ENCODE results near the gene RPL32. TPM values are rescaled to one million over a fixed set of nuclear protein-coding genes. Genes with fewer than 3 reads are reported as not detected.

Gene RPL32
- total and polyA plus RNA-seq, 2 donors (not counting 3 experiments of a cell fraction or from before 2014, with no cell fraction given) = 1,075 to 1,588 TPM

- dilution Hi-C loops (cut with MboI; ENCODE audit: extremely low pct_ligation_motif_present, low sequenced_read_pairs) (no loop called here), intact Hi-C loops (cut with micrococcal nuclease) (no loop called here)
- ChIA-PET POLR2A (no interaction called here), CTCF (interaction anchor here (1.8 to 7.3 kb wide), 3 partner anchors 9 to 98 kb away, joined by 6 to 80 read pairs (median 9); no protein-coding TSS in a partner anchor)
- Histone ChIP-seq H3K36me3 (ENCODE audit: control insufficient read depth in 2 of 2, extremely low read depth in 1 of 2, insufficient read depth in 2 of 2, low read length in 2 of 2) (no peaks in the 10 kb centered on the region), H3K79me2 (ENCODE audit: control insufficient read depth, insufficient read depth, low read length) (no peaks in the 10 kb centered on the region), H3K4me2 (ENCODE audit: insufficient read depth, low read length) (no peak overlapping the region), H3K27me3 (ENCODE audit: control insufficient read depth in 2 of 2, insufficient read depth in 2 of 2, low read length in 2 of 2) (peaks cover 9 to 16% of the 10 kb centered on the region in 2 experiments), H3K9me3 (replicated peaks; ENCODE audit: control insufficient read depth, insufficient read depth, low read length) (no peaks in the 10 kb centered on the region), H3K9me1 (replicated peaks; ENCODE audit: control insufficient read depth, extremely low read depth, insufficient read depth, low read length) (no peaks in the 10 kb centered on the region), H4K20me1 (replicated peaks; ENCODE audit: control insufficient read depth, extremely low read depth, insufficient read depth, low read length) (no peaks in the 10 kb centered on the region), H3K9ac (replicated peaks; ENCODE audit: extremely low read depth, insufficient read depth, low read length) (no peak overlapping the region), H3K4me1 (ENCODE audit: control insufficient read depth, extremely low read depth, insufficient read depth, low read length) (no peaks in the 10 kb centered on the region), H3K27ac (ENCODE audit: insufficient read depth, low read depth, low read length) (no peak overlapping the region), H2AFZ (ENCODE audit: low read depth, low read length) (no peak overlapping the region), H3K4me3 (replicated peaks in 1 of 3; ENCODE audit: insufficient read depth in 1 of 3, low read depth in 1 of 3, low read length in 3 of 3) (no peak overlapping the region)
- FAIRE-seq = no peak
- DNase-seq (ENCODE audit: low read depth, low spot score) = no peak
- no TSS peak for BruUV-seq (replicated peaks)
- TF ChIP-seq EZH2 (IDR thresholded peaks at IDR 0.05; ENCODE audit: borderline replicate concordance, low read depth, low read length, severe bottlenecking) = no peak
- TF ChIP-seq MYC (IDR thresholded peaks at IDR 0.05; ENCODE audit: low read depth, low read length) = no peak
- no peak for TF ChIP-seq GATA2 (IDR thresholded peaks at IDR 0.05; ENCODE audit: insufficient read depth, insufficient read length, low read depth, low read length)
- TF ChIP-seq POLR2A (IDR thresholded peaks at IDR 0.05; ENCODE audit: low read depth, low read length) = no peak
- no peak for TF ChIP-seq CTCF (IDR thresholded peaks at IDR 0.05; ENCODE audit: extremely low read depth in 1 of 2, insufficient read depth in 1 of 2, low read depth in 1 of 2, low read length in 2 of 2)
- TF ChIP-seq JUN (IDR thresholded peaks at IDR 0.05; ENCODE audit: borderline replicate concordance, insufficient read depth, insufficient read length, low read depth) = no peak
- TF ChIP-seq, protein P1, sequence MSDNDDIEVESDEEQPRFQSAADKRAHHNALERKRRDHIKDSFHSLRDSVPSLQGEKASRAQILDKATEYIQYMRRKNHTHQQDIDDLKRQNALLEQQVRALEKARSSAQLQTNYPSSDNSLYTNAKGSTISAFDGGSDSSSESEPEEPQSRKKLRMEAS (IDR thresholded peaks at IDR 0.05; ENCODE audit: insufficient read depth, insufficient read length) = no peak
- TF ChIP-seq POLR2AphosphoS5 (IDR thresholded peaks at IDR 0.05; ENCODE audit: insufficient read depth, low read depth, low read length) = no peak
- TF ChIP-seq FOS (IDR thresholded peaks at IDR 0.05; ENCODE audit: borderline replicate concordance, insufficient read depth, low read length) = no peak
These were observed 45.4 kb upstream of the RPL32 start for GRCh38 chr3:12886736-12887135.

All from endothelial cell of umbilical vein (primary cell).